PC-9 (cell line): ENCODE data around the gene TRAF1. TPM values are rescaled to one million over a fixed set of nuclear protein-coding genes. Genes with fewer than 3 reads are reported as not detected.

ENCODE experiments used
- BruUV-seq: library from RNA; stranded (reverse); fragments of 400-500 nt; replicated peaks from 2 replicates; lab custom pipeline; 2021; lab: Mats Ljungman, UMichigan
- CTCF ChIA-PET: fragments of 300-600 bp; sonication (Branson Sonifier 250); formaldehyde crosslinking; loops from one replicate; lab custom pipeline; 2022; ENCODE audit warnings: antibody characterized with exemption; lab: Charles Lee
- POLR2A ChIA-PET: fragments of 300-600 bp; sonication (Branson Sonifier 250); formaldehyde crosslinking; loops from one replicate; lab custom pipeline; 2022; ENCODE audit warnings: antibody characterized with exemption; ENCODE audit not compliant: unreplicated experiment; lab: Charles Lee
- DNase-seq, 2 experiments: peaks; one replicate each; pipeline versions ENCODE4 v3.0.0 to v3.0.0-alpha.2; 2015 to 2022; ENCODE audit warnings: mixed read lengths in 1 of 2
- H2AFZ ChIP-seq: fragments of 200-600 bp; sonication (generic); 2 replicates; pipeline ENCODE4 v1.8.1; 2017; ENCODE audit warnings: antibody characterized with exemption
- H3F3A ChIP-seq: fragments of 200-600 bp; sonication (generic); 2 replicates; pipeline ENCODE4 v1.8.1; 2017; ENCODE audit warnings: antibody characterized with exemption, mild to moderate bottlenecking, low read depth; ENCODE audit not compliant: insufficient read depth
- H3K27ac ChIP-seq: fragments of 200-600 bp; sonication (generic); 2 replicates; pipeline ENCODE4 v1.6.1; 2016; ENCODE audit warnings: mixed run types
- H3K27me3 ChIP-seq: fragments of 200-600 bp; sonication (generic); 2 replicates; pipeline ENCODE4 v1.6.1; 2016; ENCODE audit warnings: low read depth, mixed run types; ENCODE audit not compliant: insufficient read depth
- H3K36me3 ChIP-seq: fragments of 200-600 bp; sonication (generic); 2 replicates; pipeline ENCODE4 v1.6.1; 2016; ENCODE audit warnings: low read depth, mixed run types
- H3K4me1 ChIP-seq: fragments of 200-600 bp; sonication (generic); replicated peaks from 2 replicates; pipeline ENCODE4 v1.6.1; 2016; ENCODE audit warnings: mixed run types; ENCODE audit not compliant: insufficient read depth
- H3K4me2 ChIP-seq: fragments of 200-600 bp; sonication (generic); 2 replicates; pipeline ENCODE4 v1.6.1; 2017; ENCODE audit warnings: mixed run types
- H3K4me3 ChIP-seq: fragments of 200-600 bp; sonication (generic); 2 replicates; pipeline ENCODE4 v1.6.1; 2016; ENCODE audit warnings: mixed run types
- H3K79me2 ChIP-seq: fragments of 200-600 bp; sonication (generic); 2 replicates; pipeline ENCODE4 v1.6.1; 2017; ENCODE audit warnings: low read depth, mixed run types
- H3K9me2 ChIP-seq: fragments of 200-600 bp; sonication (generic); 2 replicates; pipeline ENCODE4 v1.8.1; 2017; ENCODE audit warnings: mild to moderate bottlenecking; ENCODE audit not compliant: insufficient read depth
- H3K9me3 ChIP-seq: fragments of 200-600 bp; sonication (generic); 2 replicates; pipeline ENCODE4 v1.8.1; 2016; ENCODE audit warnings: low read depth; ENCODE audit not compliant: insufficient read depth
- H4K20me1 ChIP-seq: fragments of 200-600 bp; sonication (generic); 2 replicates; pipeline ENCODE4 v1.8.1; 2017; ENCODE audit not compliant: insufficient read depth
- CTCF ChIP-seq: fragments of 200-600 bp; sonication (generic); conservative IDR thresholded peaks from 2 replicates; pipeline ENCODE4 v1.6.1; 2017; ENCODE audit warnings: mixed run types, antibody characterized with exemption, mild to moderate bottlenecking, moderate library complexity
- EZH2 ChIP-seq: fragments of 200-600 bp; sonication (generic); IDR thresholded peaks from 2 replicates; pipeline ENCODE4 v1.8.0; 2017; ENCODE audit warnings: antibody characterized with exemption, low read depth
- intact Hi-C: fragments of 100-400 bp; cut with micrococcal nuclease; formaldehyde crosslinking; loops from one replicate; pipeline ENCODE4 v1.10.0; 2022; ENCODE audit not compliant: unreplicated experiment
- total RNA-seq: library from RNA; stranded (reverse); gene quantifications from 2 replicates; pipeline ENCODE4 v1.2.3, GENCODE V29; 2021

TRAF1 gene
- total RNA-seq, 1 experiment from 2014 or later: 2.7 TPM

DNA sequence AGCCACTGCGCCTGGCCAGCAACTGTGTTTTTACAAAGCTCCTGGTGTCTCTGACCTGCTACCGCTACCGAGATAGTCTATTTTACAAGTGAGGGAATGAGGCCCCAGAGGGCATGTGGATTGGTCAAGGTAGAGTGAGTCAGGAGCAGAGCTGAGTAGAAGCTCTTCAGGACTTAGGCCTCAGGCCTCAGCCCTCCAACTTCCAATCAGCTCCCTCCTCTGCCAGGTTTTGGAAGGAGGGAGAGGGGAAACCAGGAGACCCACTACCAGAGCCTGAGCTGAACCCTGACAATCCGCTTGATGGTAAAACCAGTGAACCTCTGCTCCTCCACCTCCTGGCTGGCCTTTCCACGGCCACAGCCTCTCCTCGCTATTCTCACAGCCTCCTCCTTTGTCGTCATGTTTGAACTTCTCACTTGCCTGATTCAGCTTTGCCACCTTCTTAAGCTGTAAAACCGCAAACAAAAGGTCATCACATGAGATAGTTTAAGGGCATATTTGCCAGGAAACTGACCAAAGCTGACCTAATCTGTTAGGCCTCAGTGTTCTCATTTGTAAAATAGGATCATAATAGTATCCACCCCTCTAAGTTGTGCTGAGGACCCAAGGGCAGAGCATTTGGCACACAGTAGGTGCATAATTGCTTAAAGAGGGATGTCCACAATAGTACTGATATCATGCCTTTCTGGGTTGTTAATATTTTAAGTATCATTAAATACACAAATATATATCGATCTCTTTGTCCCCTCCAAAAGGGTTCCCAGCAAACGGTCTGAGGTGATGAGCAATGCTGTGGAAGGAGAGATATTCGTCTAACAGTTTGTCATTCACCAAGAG, 1.7 kb downstream of the TRAF1 start:
- H3K4me3 ChIP-seq: no peak overlapping the region
- H3K27me3 ChIP-seq: no peaks in the 10 kb centered on the region
- ChIA-PET POLR2A (no interaction called here), CTCF (interaction anchor here (0.7 kb wide), 1 partner anchor 38 kb away, joined by 3 read pairs; no protein-coding TSS in a partner anchor)
- H3K9me2 ChIP-seq: no peaks in the 10 kb centered on the region
- no peaks in the 10 kb centered on the region for H3K9me3 ChIP-seq
- no peak for TF ChIP-seq EZH2
- no peak for TF ChIP-seq CTCF
- H3K4me2 ChIP-seq: no peak overlapping the region
- H3K27ac ChIP-seq: no peak overlapping the region
- BruUV-seq: no TSS peak
- H4K20me1 ChIP-seq: no peaks in the 10 kb centered on the region
- peaks cover 7% of the 10 kb centered on the region for H3K4me1 ChIP-seq
- H3K79me2 ChIP-seq: no peaks in the 10 kb centered on the region
- no peaks in the 10 kb centered on the region for H3K36me3 ChIP-seq
- no peak overlapping the region for H2AFZ ChIP-seq
- peaks cover 20% of the 10 kb centered on the region for H3F3A ChIP-seq
- intact Hi-C loops: no loop called here
- no peak for DNase-seq

DNA sequence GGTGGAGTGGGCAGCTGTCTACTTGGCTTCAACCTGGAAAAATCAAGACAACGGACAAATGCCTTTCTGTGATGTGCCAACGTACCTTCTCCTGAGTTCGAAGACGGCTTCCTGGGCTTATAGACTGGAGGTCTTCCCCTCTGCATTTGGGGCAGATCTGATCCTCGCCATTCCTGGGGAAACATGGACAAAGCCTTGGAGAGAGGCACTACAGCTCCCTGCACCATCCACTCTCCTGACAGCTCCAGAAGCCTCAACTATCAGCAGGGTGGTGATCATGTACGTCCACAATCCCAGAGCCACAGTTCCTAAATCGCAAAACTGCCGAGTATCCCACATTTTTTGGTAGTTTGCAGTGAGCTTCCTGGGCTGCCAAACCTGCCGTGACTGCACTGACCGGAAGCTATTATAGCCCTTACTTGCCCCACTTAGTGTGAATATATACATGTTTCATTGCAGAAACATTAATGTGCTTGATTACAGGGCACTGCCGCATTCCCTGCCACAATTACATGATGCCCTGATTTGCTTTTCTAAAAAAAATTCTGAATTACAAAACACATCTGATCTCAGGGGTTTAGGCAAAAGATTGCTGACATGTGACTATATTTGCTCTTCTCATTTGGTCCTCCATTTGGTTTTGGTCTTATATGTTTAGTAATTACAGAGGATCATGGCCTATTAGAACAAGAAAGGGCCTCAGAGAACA, 2.8 kb downstream of the TRAF1 start:
- Histone ChIP-seq H3K4me1 (no peaks in the 10 kb centered on the region), H3F3A (peaks cover 20% of the 10 kb centered on the region), H3K27me3 (no peaks in the 10 kb centered on the region), H3K4me3 (no peak overlapping the region), H3K9me3 (no peaks in the 10 kb centered on the region), H3K9me2 (no peaks in the 10 kb centered on the region), H3K36me3 (no peaks in the 10 kb centered on the region), H3K27ac (no peak overlapping the region), H2AFZ (no peak overlapping the region), H3K79me2 (no peaks in the 10 kb centered on the region), H4K20me1 (no peaks in the 10 kb centered on the region), H3K4me2 (no peak overlapping the region)
- no peak for DNase-seq
- BruUV-seq: no TSS peak
- ChIA-PET CTCF (no interaction called here), POLR2A (no interaction called here)
- intact Hi-C loops: no loop called here
- TF ChIP-seq EZH2 (no peak), CTCF (no peak)

DNA sequence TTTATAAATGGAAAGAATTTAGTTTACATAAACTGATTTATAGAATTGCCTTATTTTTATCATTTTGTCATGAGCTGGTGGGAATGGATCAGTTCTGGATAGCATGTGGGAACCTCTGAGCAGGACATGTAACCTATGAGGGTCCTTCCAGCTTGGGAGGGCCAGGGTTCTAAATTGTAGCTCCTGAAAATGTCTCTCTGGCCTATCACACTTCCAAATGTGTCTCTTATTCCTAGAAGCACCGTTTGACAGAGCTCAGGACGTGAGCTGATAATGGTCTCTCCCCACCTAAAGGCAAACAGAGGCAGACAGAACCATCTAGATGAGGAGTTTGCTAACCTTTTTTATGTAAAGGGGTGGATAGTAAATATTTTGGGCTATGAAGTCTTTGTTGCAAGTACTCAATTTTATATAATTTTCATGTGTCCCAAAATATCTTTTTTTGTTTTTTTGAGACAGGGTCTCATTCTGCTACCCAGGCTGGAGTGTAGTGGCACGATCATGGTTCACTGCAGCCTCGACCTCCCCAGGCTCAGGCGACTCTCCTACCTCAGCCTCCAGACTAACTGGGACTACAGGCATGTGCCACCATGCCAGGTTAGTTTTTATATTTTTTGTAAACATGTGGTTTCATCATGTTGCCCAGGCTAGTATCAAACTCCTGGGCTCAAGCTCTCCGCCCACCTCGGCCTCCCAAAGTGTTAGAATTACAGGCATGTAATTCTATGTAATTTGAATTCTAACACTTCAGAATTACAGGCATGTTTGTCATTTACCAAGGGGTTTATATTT, 4.0 kb downstream of the TRAF1 start:
- peaks cover 10% of the 10 kb centered on the region for H3F3A ChIP-seq
- H2AFZ ChIP-seq: no peak overlapping the region
- H3K4me3 ChIP-seq: no peak overlapping the region
- H3K9me3 ChIP-seq: no peaks in the 10 kb centered on the region
- no peaks in the 10 kb centered on the region for H3K9me2 ChIP-seq
- ChIA-PET POLR2A (interaction anchor here (0.5 kb wide), 1 partner anchor 10 kb away, joined by 3 read pairs; no protein-coding TSS in a partner anchor), CTCF (no interaction called here)
- no peaks in the 10 kb centered on the region for H3K79me2 ChIP-seq
- no peaks in the 10 kb centered on the region for H3K27me3 ChIP-seq
- H4K20me1 ChIP-seq: no peaks in the 10 kb centered on the region
- H3K4me2 ChIP-seq: no peak overlapping the region
- intact Hi-C loops: no loop called here
- TF ChIP-seq CTCF (no peak), EZH2 (no peak)
- no peaks in the 10 kb centered on the region for H3K4me1 ChIP-seq
- BruUV-seq: no TSS peak
- H3K27ac ChIP-seq: no peak overlapping the region
- no peak for DNase-seq
- H3K36me3 ChIP-seq: no peaks in the 10 kb centered on the region
